ENCODE data around the gene EIPR1.
"Not testable (repeated sequence)": the region's sequence is repeated elsewhere in the genome, so short reads cannot be mapped to it uniquely, and the experiment has no call there.

Gene EIPR1

GRCh38 chr2:3301001-3301400, 76.6 kb downstream of the EIPR1 start:
- DNase-seq = no peak

- DNase-seq = no peak
Measured at GRCh38 chr2:3300224-3300995, 77.2 kb downstream of the EIPR1 start.

DNA sequence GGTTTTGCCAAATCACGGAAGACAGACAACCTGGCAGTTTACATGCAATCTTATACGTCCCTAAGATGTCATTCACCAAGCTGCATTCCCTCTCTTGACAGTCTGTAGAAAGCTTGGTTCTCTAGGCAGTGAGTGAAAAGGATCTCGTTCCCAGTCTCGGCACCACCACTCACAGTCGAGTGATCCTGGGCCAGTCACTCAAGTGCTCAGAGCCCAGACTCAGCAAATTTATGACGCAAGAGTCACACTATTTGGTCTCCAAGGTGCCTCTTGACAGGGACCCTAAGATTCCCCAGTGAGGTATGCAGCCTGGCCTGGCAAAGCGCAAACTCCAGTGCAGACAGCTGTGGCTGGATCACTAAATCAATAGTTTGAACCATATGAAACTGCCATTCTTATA, 77.9 kb downstream of the EIPR1 start:
- DNase-seq = no peak

- DNase-seq = no peak
Measured at GRCh38 chr2:3299130-3299529, 78.5 kb downstream of the EIPR1 start.

DNA sequence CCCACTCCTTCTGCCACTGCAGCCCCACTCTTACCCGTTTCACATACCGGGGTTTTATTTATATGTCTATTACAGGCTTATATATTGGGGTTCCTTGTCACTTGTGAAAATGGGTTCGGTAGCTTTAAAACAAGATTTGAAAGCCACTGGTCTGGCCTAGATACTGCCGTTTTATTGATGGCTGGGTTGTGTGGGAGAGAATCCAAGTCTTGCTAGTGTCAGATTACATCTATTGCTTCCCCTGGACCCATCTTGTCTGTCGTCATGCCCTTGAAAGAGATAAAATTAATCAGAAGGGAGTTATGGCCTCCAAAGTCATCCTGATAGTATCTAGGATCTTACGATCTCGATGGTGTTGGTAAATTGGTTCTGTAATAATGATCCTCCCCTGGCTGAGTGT, 79.4 kb downstream of the EIPR1 start:
- no peak for DNase-seq

DNA sequence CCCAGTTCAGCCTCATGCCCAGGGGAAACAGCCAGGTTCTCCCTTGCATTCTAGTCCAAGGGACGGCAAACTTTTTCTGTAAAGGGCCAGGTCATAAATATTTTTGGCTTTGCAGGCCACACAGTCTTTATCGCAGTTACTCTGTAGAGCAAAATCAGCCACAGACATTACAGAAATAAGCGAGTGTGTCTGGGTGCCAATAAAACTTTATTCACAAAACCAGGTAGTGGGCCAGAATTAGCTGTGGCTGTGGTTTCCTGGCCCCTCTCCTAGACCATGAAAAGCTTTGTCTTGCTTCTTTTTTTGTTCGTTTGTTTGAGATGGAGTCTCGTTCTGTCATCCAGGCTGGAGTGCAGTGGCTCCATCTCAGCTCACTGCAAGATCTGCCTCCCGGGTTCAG, 80.1 kb downstream of the EIPR1 start:
- DNase-seq = no peak

- no peak for DNase-seq
Measured at GRCh38 chr2:3296182-3296972, 81.2 kb downstream of the EIPR1 start.

GRCh38 chr2:3294493-3294892, 83.1 kb downstream of the EIPR1 start:
- no peak for DNase-seq

- DNase-seq = no peak
Measured at GRCh38 chr2:3294069-3294468, 83.5 kb downstream of the EIPR1 start.

GRCh38 chr2:3293221-3293620, 84.4 kb downstream of the EIPR1 start:
- no peak for DNase-seq

DNA sequence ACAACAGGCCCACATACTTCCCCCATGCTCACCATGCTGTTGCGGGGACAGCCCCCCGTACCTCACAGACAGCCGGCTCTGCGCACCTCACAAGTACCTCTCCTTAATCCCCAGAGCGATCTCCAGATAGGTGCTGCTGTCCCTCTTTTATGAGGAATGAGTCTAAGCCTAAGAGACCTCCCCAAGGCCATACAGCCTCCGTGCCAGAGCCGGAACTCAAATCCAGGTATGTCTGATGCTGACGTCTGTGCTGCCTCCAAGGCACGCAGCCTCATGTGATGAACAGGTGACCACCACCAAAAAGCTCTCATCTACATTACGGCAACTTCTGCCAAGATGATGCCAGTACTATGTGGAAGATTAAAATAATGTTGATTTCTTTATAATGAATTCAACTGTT, 85.2 kb downstream of the EIPR1 start:
- DNase-seq = no peak

DNA sequence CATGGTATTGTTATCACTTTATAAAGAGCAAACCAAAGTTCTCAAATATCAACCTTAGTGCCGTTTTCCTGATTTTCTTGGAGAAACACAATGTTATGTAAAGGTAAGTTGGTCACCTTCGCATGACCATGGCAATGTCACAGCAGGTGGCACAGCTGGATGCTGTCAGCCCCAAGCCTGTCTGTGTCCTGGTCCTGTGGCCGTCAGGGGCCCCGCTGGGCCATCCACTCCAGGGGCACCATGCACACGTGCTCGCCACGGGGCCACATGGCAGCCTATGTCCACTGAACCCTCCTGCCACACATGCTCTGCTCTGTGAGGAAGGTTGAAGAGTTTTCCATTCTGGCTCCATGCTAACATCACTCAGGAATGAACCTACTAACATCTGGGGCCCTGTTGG, 85.9 kb downstream of the EIPR1 start:
- DNase-seq = no peak

GRCh38 chr2:3291113-3291512, 86.5 kb downstream of the EIPR1 start:
- no peak for DNase-seq

DNA sequence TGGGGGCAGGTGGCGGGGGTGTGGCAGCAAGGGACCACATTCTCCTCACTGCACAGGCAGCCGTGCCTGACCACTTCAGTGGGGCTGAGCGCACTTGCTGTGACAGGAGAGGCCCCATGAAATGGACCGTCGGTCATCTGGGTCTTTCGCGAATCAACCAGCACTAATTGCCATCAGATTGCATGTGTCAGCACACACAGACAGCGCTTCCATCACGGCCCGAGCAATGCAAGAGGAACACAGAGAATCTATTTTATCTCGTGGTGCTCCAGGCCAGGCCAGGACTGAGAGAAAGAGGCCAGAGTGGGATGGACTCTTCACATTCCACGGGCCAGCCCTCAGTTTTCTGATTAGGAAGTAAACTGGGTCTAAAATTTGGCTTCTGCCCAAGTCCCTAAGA, 87.0 kb downstream of the EIPR1 start:
- DNase-seq = no peak

- DNase-seq = no peak
Measured at GRCh38 chr2:3289971-3290370, 87.6 kb downstream of the EIPR1 start.

DNA sequence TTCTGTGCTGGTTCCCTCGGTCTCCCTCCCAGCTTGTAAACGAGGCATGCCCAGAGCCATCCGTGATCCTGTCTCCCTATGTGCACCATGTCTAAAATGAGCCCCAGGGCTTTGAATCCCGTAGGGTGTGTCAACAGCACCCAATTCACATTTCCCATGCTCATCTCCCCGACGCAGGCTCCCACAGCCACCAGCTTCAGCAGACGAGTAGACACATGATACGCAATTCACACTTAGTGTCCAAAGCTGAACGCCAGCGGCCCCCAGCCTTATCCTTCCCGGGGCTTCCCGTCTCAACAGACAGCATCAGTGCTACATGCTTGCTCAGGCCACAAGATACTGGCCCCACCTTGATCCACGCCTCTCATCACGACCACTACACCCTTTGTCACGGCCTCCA, 88.1 kb downstream of the EIPR1 start:
- no peak for DNase-seq

- DNase-seq = no peak
Measured at GRCh38 chr2:3289171-3289515, 88.5 kb downstream of the EIPR1 start.

- no peak for DNase-seq
Measured at GRCh38 chr2:3288470-3289170, 89.0 kb downstream of the EIPR1 start.

GRCh38 chr2:3287896-3288295, 89.7 kb downstream of the EIPR1 start:
- no peak for DNase-seq

GRCh38 chr2:3286646-3287036, 91.0 kb downstream of the EIPR1 start:
- not testable (repeated sequence) for DNase-seq

- DNase-seq = no peak
Measured at GRCh38 chr2:3285901-3286645, 91.5 kb downstream of the EIPR1 start.

- no peak for DNase-seq
Measured at GRCh38 chr2:3284657-3285630, 92.7 kb downstream of the EIPR1 start.

All from NCI-H2227 treated with DMSO at 0.1 percent for 48 hours (cell line).